ENCODE data around the gene DENND6B. TPM values are rescaled to one million over a fixed set of nuclear protein-coding genes. Genes with fewer than 3 reads are reported as not detected.
"Not testable (repeated sequence)": the region's sequence is repeated elsewhere in the genome, so short reads cannot be mapped to it uniquely, and the experiment has no call there.

The DENND6B gene
- total RNA-seq, 4 donors from 2014 or later, result 4.3 to 14.3 (median 9.3) TPM

DNA sequence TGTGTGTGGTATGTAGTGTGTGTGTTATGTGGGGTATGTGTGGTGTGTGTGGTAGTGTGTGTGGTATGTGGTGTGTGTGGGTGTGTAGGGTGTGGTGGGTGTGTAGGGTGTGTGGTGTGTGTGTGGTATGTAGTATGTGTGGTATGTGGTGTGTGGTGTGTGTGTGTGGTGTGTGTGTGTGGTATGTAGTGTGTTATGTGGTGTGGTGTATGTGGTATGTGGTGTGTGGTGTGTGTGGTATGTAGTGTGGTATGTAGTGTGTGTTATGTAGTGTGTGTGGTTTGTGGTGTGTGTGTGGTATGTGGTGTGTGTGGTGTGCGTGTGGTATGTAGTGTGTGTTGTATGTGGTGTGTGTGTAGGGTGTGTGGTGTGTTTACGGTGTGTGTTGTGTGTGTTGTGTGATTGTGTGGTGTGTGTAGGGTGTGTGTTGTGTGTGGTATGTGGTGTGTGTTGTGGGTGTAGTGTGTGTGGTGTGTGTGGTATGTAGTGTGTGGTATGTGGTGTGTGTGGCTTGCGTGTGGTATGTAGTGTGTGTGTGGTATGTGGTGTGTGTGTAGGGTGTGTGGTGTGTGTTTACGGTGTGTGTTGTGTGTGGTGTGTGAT, 12.1 kb upstream of the DENND6B start:
- no peaks in the 10 kb centered on the region for H3K9me3 ChIP-seq
- H3K27me3 ChIP-seq, result no peaks in the 10 kb centered on the region
- no peak overlapping the region for H3K27ac ChIP-seq
- 97 to 98% methylated on average over 4 of the region's 4 CpGs for WGBS, 2 donors
- DNase-seq, result no peak
- H3K4me3 ChIP-seq (replicated peaks in 1 of 3), result no peak overlapping the region
- H3K36me3 ChIP-seq, result no peaks in the 10 kb centered on the region
- TF ChIP-seq, protein P1, sequence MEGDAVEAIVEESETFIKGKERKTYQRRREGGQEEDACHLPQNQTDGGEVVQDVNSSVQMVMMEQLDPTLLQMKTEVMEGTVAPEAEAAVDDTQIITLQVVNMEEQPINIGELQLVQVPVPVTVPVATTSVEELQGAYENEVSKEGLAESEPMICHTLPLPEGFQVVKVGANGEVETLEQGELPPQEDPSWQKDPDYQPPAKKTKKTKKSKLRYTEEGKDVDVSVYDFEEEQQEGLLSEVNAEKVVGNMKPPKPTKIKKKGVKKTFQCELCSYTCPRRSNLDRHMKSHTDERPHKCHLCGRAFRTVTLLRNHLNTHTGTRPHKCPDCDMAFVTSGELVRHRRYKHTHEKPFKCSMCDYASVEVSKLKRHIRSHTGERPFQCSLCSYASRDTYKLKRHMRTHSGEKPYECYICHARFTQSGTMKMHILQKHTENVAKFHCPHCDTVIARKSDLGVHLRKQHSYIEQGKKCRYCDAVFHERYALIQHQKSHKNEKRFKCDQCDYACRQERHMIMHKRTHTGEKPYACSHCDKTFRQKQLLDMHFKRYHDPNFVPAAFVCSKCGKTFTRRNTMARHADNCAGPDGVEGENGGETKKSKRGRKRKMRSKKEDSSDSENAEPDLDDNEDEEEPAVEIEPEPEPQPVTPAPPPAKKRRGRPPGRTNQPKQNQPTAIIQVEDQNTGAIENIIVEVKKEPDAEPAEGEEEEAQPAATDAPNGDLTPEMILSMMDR (IDR thresholded peaks at IDR 0.05), result no peak
- TF ChIP-seq POLR2A (IDR thresholded peaks at IDR 0.05), result no peak
- intact Hi-C loops (cut with DNase I), result no loop called here
- peaks cover 3 to 4% of the 10 kb centered on the region in 2 donors for H3K4me1 ChIP-seq

DNA sequence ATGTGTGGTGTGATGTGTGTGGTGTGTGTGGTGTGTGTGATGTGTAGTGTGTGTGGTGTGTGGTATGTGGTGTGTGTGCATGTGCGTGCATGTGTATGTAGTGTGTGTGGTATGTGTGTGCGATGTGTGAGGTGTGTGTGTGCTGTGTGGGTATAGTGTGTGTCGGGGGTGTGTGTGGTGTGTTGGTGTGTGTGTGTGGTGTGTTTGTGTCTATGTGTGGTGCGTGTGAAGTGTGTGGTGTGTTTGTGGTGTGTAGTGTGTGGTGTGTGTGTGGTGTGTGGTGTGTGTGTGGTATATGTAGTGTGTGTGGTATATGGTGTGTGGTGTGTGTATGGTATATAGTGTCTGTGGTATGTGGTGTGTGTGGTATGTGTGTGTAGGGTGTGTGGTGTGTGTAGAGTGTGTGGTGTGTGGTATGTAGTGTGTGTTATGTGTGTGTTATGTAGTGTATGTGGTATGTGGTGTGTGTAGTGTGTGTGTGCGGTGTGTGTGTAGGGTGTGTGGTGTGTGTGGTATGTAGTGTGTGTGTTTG, 11.3 kb upstream of the DENND6B start:
- Histone ChIP-seq H3K27me3 (no peaks in the 10 kb centered on the region), H3K4me3 (replicated peaks in 1 of 3) (no peak overlapping the region), H3K27ac (no peak overlapping the region), H3K9me3 (no peaks in the 10 kb centered on the region), H3K4me1 (peaks cover 3 to 4% of the 10 kb centered on the region in 2 donors), H3K36me3 (no peaks in the 10 kb centered on the region)
- intact Hi-C loops (cut with DNase I), result no loop called here
- WGBS, 2 donors, result 94% methylated on average over 5 of the region's 5 CpGs
- no peak for DNase-seq
- TF ChIP-seq POLR2A (IDR thresholded peaks at IDR 0.05), result no peak
- TF ChIP-seq, protein P1 (IDR thresholded peaks at IDR 0.05), result no peak

DNA sequence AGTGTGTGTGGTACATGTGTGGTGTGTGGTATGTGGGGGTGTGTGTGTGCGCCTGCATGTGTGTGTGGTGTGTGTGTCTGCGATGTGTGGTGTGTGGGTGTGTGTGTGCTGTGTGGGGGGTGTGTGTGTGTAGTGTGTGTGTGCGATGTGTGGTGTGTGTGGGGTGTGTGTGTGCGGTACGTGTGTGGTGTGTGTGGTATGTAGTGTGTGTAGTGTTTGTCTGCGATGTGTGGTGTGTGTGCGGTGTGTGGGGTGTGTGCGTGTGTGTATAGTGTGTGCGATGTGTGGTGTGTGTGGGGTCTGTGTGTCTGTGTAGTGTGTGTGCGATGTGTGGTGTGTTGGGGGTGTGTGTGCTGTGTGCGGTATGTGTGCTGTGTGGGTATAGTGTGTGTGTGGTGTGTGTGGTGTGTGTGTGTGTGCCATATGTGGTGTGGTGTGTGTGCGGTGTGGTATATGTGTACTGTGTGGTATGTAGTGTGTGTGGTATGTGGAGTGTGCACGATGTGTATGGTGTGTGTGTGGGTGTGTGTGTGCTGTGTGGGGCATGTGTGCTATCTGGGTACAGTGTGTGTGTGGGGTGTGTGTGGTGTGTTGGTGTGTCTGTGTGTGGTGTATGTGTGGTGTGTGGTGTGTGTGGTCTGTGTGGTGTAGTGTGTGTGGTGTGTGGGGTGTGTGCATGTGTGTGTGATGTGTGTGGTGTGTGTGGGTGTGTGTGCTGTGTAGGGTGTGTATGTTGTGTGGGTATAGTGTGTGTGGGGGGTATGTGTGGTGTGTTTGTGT, 10.6 kb upstream of the DENND6B start:
- Histone ChIP-seq H3K4me3 (replicated peaks in 1 of 3) (no peak overlapping the region), H3K9me3 (no peaks in the 10 kb centered on the region), H3K4me1 (peaks cover 3 to 4% of the 10 kb centered on the region in 2 donors), H3K36me3 (no peaks in the 10 kb centered on the region), H3K27me3 (no peaks in the 10 kb centered on the region), H3K27ac (no peak overlapping the region)
- WGBS, 2 donors, result 94% methylated on average over 13 of the region's 13 CpGs
- no peak for DNase-seq
- intact Hi-C loops (cut with DNase I), result no loop called here
- TF ChIP-seq, protein P1 (IDR thresholded peaks at IDR 0.05), result no peak
- no peak for TF ChIP-seq POLR2A (IDR thresholded peaks at IDR 0.05)

DNA sequence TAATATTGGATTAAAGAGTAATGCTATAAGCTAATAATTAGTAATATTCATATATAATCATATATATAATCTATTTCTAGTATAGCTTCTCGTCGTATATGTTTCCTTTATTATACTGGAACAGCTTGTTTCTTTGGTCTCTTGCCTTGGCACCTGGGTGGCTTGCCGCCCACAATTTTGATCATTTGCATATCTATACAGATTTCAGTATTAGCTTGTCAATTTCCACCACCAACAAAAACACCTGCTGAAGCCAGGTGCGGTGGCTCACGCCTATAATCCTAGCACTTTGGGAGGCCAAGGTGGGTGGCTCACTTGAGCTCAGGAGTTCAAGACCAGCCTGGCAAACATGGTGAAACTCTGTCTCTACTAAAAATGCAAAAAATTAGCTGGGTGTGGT, 7.6 kb upstream of the DENND6B start:
- H3K27me3 ChIP-seq; H3K9me3 ChIP-seq; H3K27ac ChIP-seq; intact Hi-C loops (cut with DNase I); H3K4me1 ChIP-seq; DNase-seq; H3K4me3 ChIP-seq (replicated peaks in 1 of 3); H3K36me3 ChIP-seq: not testable (repeated sequence)
- 95% methylated on average over 5 of the region's 5 CpGs for WGBS, 2 donors

DNA sequence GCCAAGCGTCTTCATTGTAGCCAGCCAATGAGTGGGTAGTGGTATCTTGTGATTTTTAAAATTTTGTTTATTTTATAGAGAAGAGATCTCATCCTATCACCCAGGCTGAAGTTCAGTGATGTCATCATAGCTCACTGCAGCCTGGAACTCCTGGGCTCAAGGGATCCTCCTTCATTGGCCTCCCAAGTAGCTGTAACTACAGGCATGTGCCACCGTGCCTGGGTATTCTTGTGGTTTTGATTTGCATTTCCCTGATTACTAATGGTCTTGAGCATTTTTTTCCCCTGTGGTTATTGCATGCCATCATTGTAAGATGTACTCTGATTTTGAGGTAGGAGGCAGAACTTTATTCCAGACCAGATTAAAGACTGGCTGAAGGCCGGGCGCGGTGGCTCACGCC, 2.4 kb upstream of the DENND6B start:
- H3K4me1 ChIP-seq, result peaks cover 10 to 13% of the 10 kb centered on the region in 2 donors
- WGBS, 2 donors, result 92 to 95% methylated on average over 6 of the region's 6 CpGs

More for the DNA sequence above, 2.4 kb upstream of the DENND6B start:
- Histone ChIP-seq H3K36me3 (no peaks in the 10 kb centered on the region), H3K4me3 (replicated peaks in 1 of 3) (no peak overlapping the region), H3K27me3 (no peaks in the 10 kb centered on the region), H3K9me3 (no peaks in the 10 kb centered on the region), H3K27ac (no peak overlapping the region)
- intact Hi-C loops (cut with DNase I), result loop anchor here (5.0 kb wide), 2 partner anchors 52 to 77 kb away; partner anchors contain the start of gene HDAC10
- DNase-seq, result no peak
- TF ChIP-seq, protein P1 (IDR thresholded peaks at IDR 0.05), result no peak
- TF ChIP-seq POLR2A (IDR thresholded peaks at IDR 0.05), result no peak
